ENCODE results near the gene NHSL1. TPM values are rescaled to one million over a fixed set of nuclear protein-coding genes. Genes with fewer than 3 reads are reported as not detected.
A peak's percentile ranks its signal among the peaks of the same experiment; 100 is the strongest.

The NHSL1 gene
- total and polyA plus RNA-seq, 2 donors: 0.85 to 1.4 TPM

DNA sequence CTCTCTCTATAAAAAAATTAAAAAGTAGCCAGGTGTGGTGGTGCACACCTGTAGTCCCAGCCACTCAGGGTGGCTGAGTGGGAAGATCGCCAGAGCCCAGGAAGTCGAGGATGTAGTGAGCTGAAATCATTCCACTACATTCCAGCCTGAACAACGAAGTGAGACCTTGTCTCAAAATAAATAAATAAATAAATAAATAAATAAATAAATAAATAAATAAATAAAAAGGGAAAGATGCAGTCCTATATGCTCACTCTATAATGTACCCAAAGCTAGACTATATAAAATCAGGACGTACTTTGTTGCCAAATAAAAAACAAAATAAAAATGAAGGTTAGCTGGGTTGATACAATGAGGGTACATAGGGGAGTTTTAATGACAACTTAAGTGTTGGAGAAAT, 26.1 kb upstream of the NHSL1 start:
- Histone ChIP-seq H3K36me3 (ENCODE audit: control insufficient read depth in 2 of 2, insufficient read depth in 2 of 2, low read length in 1 of 2) (no peaks in the 10 kb centered on the region), H3K27ac (ENCODE audit: low read depth in 1 of 2, low read length in 1 of 2) (no peak overlapping the region), H3K4me1 (ENCODE audit: control insufficient read depth in 2 of 2, insufficient read depth in 2 of 2, low read length in 2 of 2) (no peaks in the 10 kb centered on the region), H3K27me3 (ENCODE audit: control insufficient read depth in 2 of 2, insufficient read depth in 1 of 2, low read length in 1 of 2) (no peaks in the 10 kb centered on the region), H3K9me3 (ENCODE audit: control insufficient read depth in 2 of 2, insufficient read depth in 1 of 2, low read length in 1 of 2) (no peaks in the 10 kb centered on the region), H3K4me3 (ENCODE audit: low read length in 2 of 2) (no peak overlapping the region)
- DNase-seq (ENCODE audit: low read depth in 6 of 9, low spot score in 9 of 9): no peak
- WGBS: 97% methylated on average over 4 of the region's 4 CpGs

- WGBS: 92% methylated on average over 2 of the region's 2 CpGs
- no peaks in the 10 kb centered on the region for H3K27me3 ChIP-seq (ENCODE audit: control insufficient read depth in 2 of 2, insufficient read depth in 1 of 2, low read length in 1 of 2)
- DNase-seq (ENCODE audit: low read depth in 6 of 9, low spot score in 9 of 9): no peak
- H3K9me3 ChIP-seq (ENCODE audit: control insufficient read depth in 2 of 2, insufficient read depth in 1 of 2, low read length in 1 of 2): no peaks in the 10 kb centered on the region
- no peak overlapping the region for H3K27ac ChIP-seq (ENCODE audit: low read depth in 1 of 2, low read length in 1 of 2)
- no peaks in the 10 kb centered on the region for H3K36me3 ChIP-seq (ENCODE audit: control insufficient read depth in 2 of 2, insufficient read depth in 2 of 2, low read length in 1 of 2)
- no peaks in the 10 kb centered on the region for H3K4me1 ChIP-seq (ENCODE audit: control insufficient read depth in 2 of 2, insufficient read depth in 2 of 2, low read length in 2 of 2)
- H3K4me3 ChIP-seq (ENCODE audit: low read length in 2 of 2): no peak overlapping the region
Observed at GRCh38 chr6:138524526-138524925, 25.2 kb upstream of the NHSL1 start.

DNA sequence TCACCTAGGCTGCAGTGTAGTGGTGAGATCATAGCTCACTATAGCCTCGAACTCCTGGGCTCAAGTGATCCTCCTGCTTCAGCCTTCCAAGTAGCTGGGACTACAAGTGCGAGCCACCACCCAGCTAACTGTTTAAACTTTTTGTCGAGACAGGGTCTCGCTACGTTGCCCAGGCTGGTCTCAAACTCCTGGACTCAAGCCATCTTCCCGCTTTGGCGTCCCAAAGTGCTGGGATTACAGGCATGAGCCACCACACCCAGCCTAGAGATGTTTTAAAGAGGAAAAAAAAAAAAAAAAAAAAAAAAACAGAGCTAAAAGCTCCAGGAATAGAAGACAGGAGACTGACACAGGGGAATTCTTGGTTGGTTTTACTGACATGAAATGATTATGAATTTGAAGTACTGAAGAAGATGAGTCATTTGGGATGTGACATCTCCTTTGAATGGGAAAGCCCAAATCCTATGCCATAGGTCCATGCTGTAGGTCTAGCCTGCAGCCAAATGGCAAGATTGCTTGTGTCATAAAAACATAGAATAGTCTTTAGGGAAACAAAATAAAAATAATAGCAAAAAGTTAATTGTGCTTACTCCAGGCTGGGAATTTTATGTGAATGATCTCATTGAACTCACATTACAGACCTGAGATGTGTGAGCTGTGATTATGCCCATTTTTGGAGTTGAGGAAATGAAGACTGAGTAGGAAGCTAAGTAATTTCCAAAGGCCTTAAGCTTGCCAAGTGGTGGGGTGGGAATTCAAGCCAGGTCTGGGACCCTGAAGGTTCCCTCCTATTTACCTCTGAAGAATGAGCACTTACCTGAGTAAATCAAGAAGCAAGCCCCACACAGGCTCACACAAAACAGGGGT, 24.3 kb upstream of the NHSL1 start:
- WGBS: 90% methylated on average over 7 of the region's 7 CpGs
- no peaks in the 10 kb centered on the region for H3K27me3 ChIP-seq (ENCODE audit: control insufficient read depth in 2 of 2, insufficient read depth in 1 of 2, low read length in 1 of 2)
- H3K27ac ChIP-seq (ENCODE audit: low read depth in 1 of 2, low read length in 1 of 2): no peak overlapping the region

GRCh38 chr6:138522611-138523010, 23.3 kb upstream of the NHSL1 start:
- no peak for DNase-seq (ENCODE audit: low read depth in 6 of 9, low spot score in 9 of 9)
- no peaks in the 10 kb centered on the region for H3K27me3 ChIP-seq (ENCODE audit: control insufficient read depth in 2 of 2, insufficient read depth in 1 of 2, low read length in 1 of 2)
- no peak overlapping the region for H3K4me3 ChIP-seq (ENCODE audit: low read length in 2 of 2)
- no peaks in the 10 kb centered on the region for H3K36me3 ChIP-seq (ENCODE audit: control insufficient read depth in 2 of 2, insufficient read depth in 2 of 2, low read length in 1 of 2)
- peaks cover 0 to 3% of the 10 kb centered on the region in 2 donors for H3K9me3 ChIP-seq (ENCODE audit: control insufficient read depth in 2 of 2, insufficient read depth in 1 of 2, low read length in 1 of 2)
- no peak overlapping the region for H3K27ac ChIP-seq (ENCODE audit: low read depth in 1 of 2, low read length in 1 of 2)
- no peaks in the 10 kb centered on the region for H3K4me1 ChIP-seq (ENCODE audit: control insufficient read depth in 2 of 2, insufficient read depth in 2 of 2, low read length in 2 of 2)
- 80% methylated on average over 4 of the region's 4 CpGs for WGBS

More for the DNA sequence above, 24.3 kb upstream of the NHSL1 start:
- no peaks in the 10 kb centered on the region for H3K9me3 ChIP-seq (ENCODE audit: control insufficient read depth in 2 of 2, insufficient read depth in 1 of 2, low read length in 1 of 2)
- DNase-seq (ENCODE audit: low read depth in 6 of 9, low spot score in 9 of 9): no peak
- H3K36me3 ChIP-seq (ENCODE audit: control insufficient read depth in 2 of 2, insufficient read depth in 2 of 2, low read length in 1 of 2): no peaks in the 10 kb centered on the region
- no peak overlapping the region for H3K4me3 ChIP-seq (ENCODE audit: low read length in 2 of 2)
- no peaks in the 10 kb centered on the region for H3K4me1 ChIP-seq (ENCODE audit: control insufficient read depth in 2 of 2, insufficient read depth in 2 of 2, low read length in 2 of 2)

DNA sequence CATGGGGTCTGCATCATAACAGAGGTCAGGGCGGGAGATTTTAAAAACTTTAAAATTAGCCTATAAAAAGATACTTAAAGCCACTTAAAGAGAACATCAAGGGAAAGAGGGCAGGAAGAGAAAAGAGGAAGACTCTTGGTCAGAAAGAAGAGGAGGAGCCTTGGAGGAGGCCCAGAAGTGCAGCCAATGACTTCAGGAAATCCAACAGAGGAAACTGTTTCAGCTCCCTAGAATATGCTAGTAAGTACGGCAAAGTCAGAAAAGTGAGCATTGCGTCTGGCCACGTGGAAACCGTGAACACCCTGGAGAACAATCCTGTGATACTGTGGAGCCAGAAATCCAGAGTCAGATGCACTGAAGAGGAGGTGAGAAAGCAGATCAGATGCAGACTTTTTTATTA, 22.5 kb upstream of the NHSL1 start:
- WGBS: 19% methylated on average over 5 of the region's 5 CpGs
- peak in 1 of 9 donors; percentile 12 for DNase-seq (ENCODE audit: low read depth in 6 of 9, low spot score in 9 of 9)
- Histone ChIP-seq H3K4me3 (ENCODE audit: low read length in 2 of 2) (no peak overlapping the region), H3K4me1 (ENCODE audit: control insufficient read depth in 2 of 2, insufficient read depth in 2 of 2, low read length in 2 of 2) (no peaks in the 10 kb centered on the region), H3K36me3 (ENCODE audit: control insufficient read depth in 2 of 2, insufficient read depth in 2 of 2, low read length in 1 of 2) (no peaks in the 10 kb centered on the region), H3K27ac (ENCODE audit: low read depth in 1 of 2, low read length in 1 of 2) (no peak overlapping the region), H3K27me3 (ENCODE audit: control insufficient read depth in 2 of 2, insufficient read depth in 1 of 2, low read length in 1 of 2) (no peaks in the 10 kb centered on the region), H3K9me3 (ENCODE audit: control insufficient read depth in 2 of 2, insufficient read depth in 1 of 2, low read length in 1 of 2) (peaks cover 0 to 5% of the 10 kb centered on the region in 2 donors)

- DNase-seq (ENCODE audit: low read depth in 6 of 9, low spot score in 9 of 9): peak in 1 of 9 donors; percentile 21
- no peak overlapping the region for H3K27ac ChIP-seq (ENCODE audit: low read depth in 1 of 2, low read length in 1 of 2)
- H3K9me3 ChIP-seq (ENCODE audit: control insufficient read depth in 2 of 2, insufficient read depth in 1 of 2, low read length in 1 of 2): peaks cover 0 to 5% of the 10 kb centered on the region in 2 donors
- no peaks in the 10 kb centered on the region for H3K27me3 ChIP-seq (ENCODE audit: control insufficient read depth in 2 of 2, insufficient read depth in 1 of 2, low read length in 1 of 2)
- H3K36me3 ChIP-seq (ENCODE audit: control insufficient read depth in 2 of 2, insufficient read depth in 2 of 2, low read length in 1 of 2): no peaks in the 10 kb centered on the region
- 81% methylated on average over 3 of the region's 3 CpGs for WGBS
- no peak overlapping the region for H3K4me3 ChIP-seq (ENCODE audit: low read length in 2 of 2)
- no peaks in the 10 kb centered on the region for H3K4me1 ChIP-seq (ENCODE audit: control insufficient read depth in 2 of 2, insufficient read depth in 2 of 2, low read length in 2 of 2)
Observed at GRCh38 chr6:138520463-138520862, 21.2 kb upstream of the NHSL1 start.

GRCh38 chr6:138518054-138518453, 18.8 kb upstream of the NHSL1 start:
- no peak for DNase-seq (ENCODE audit: low read depth in 6 of 9, low spot score in 9 of 9)
- no peak overlapping the region for H3K27ac ChIP-seq (ENCODE audit: low read depth in 1 of 2, low read length in 1 of 2)
- H3K36me3 ChIP-seq (ENCODE audit: control insufficient read depth in 2 of 2, insufficient read depth in 2 of 2, low read length in 1 of 2): no peaks in the 10 kb centered on the region
- H3K4me1 ChIP-seq (ENCODE audit: control insufficient read depth in 2 of 2, insufficient read depth in 2 of 2, low read length in 2 of 2): no peaks in the 10 kb centered on the region
- peaks cover 0 to 5% of the 10 kb centered on the region in 2 donors for H3K9me3 ChIP-seq (ENCODE audit: control insufficient read depth in 2 of 2, insufficient read depth in 1 of 2, low read length in 1 of 2)
- no peaks in the 10 kb centered on the region for H3K27me3 ChIP-seq (ENCODE audit: control insufficient read depth in 2 of 2, insufficient read depth in 1 of 2, low read length in 1 of 2)
- no peak overlapping the region for H3K4me3 ChIP-seq (ENCODE audit: low read length in 2 of 2)

DNA sequence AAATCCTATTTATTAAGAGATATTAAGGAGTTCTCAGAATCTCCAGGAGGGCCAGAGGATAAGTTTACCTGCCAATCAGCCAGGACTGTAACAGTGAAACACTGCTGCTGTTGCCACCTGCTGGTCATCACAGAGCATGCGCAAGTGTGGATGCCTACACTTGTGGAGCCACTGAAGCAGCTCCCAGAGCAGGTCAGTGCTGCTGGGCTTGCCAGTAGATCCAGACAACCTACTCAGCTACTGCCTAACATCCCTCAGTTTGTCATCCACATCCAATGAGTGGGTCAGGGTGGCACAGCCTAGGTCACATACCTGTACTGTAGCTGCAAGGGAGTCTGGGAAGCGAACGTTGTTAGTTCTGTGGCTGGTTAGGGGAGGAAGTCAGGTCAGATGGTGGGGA, 18.3 kb upstream of the NHSL1 start:
- peaks cover 0 to 5% of the 10 kb centered on the region in 2 donors for H3K9me3 ChIP-seq (ENCODE audit: control insufficient read depth in 2 of 2, insufficient read depth in 1 of 2, low read length in 1 of 2)
- DNase-seq (ENCODE audit: low read depth in 6 of 9, low spot score in 9 of 9): peak in 7 of 9 donors; percentile 8 to 59 (median 24)
- H3K27me3 ChIP-seq (ENCODE audit: control insufficient read depth in 2 of 2, insufficient read depth in 1 of 2, low read length in 1 of 2): no peaks in the 10 kb centered on the region
- 99% methylated on average over 3 of the region's 3 CpGs for WGBS
- no peak overlapping the region for H3K27ac ChIP-seq (ENCODE audit: low read depth in 1 of 2, low read length in 1 of 2)
- no peaks in the 10 kb centered on the region for H3K4me1 ChIP-seq (ENCODE audit: control insufficient read depth in 2 of 2, insufficient read depth in 2 of 2, low read length in 2 of 2)
- H3K36me3 ChIP-seq (ENCODE audit: control insufficient read depth in 2 of 2, insufficient read depth in 2 of 2, low read length in 1 of 2): no peaks in the 10 kb centered on the region
- no peak overlapping the region for H3K4me3 ChIP-seq (ENCODE audit: low read length in 2 of 2)

DNA sequence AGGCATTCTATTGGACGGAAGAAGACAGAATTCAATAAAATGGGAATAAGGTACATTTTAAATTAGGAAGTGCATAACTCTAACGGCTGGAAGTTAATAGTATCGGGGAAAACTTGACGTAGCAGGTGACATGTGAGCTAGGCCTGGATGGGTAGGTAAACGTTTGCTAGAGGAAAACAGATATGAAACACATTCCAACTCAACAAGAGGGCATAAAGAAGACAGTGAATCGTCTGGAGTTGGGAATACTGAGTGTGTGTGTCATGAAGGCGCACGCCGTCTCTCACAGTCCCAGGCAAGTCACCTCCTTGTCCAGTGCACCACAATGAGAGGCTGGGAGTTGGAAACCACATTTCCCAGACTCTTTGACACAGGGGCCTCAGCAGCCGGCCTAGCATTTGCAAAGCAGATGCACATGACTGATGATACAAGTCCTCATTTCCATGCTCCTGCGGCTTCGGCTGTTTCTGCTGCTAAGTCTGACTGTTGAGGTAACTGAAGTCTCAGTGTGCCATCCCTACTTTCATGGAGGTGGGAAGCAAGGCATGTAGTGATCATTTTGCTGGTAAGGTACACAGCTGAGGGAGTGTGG, 16.5 kb upstream of the NHSL1 start:
- WGBS: 97% methylated on average over 12 of the region's 12 CpGs
- Histone ChIP-seq H3K27me3 (ENCODE audit: control insufficient read depth in 2 of 2, insufficient read depth in 1 of 2, low read length in 1 of 2) (no peaks in the 10 kb centered on the region), H3K36me3 (ENCODE audit: control insufficient read depth in 2 of 2, insufficient read depth in 2 of 2, low read length in 1 of 2) (no peaks in the 10 kb centered on the region)

More for the DNA sequence above, 16.5 kb upstream of the NHSL1 start:
- H3K4me3 ChIP-seq (ENCODE audit: low read length in 2 of 2): no peak overlapping the region
- H3K4me1 ChIP-seq (ENCODE audit: control insufficient read depth in 2 of 2, insufficient read depth in 2 of 2, low read length in 2 of 2): no peaks in the 10 kb centered on the region
- no peak for DNase-seq (ENCODE audit: low read depth in 6 of 9, low spot score in 9 of 9)
- peaks cover 0 to 5% of the 10 kb centered on the region in 2 donors for H3K9me3 ChIP-seq (ENCODE audit: control insufficient read depth in 2 of 2, insufficient read depth in 1 of 2, low read length in 1 of 2)
- H3K27ac ChIP-seq (ENCODE audit: low read depth in 1 of 2, low read length in 1 of 2): no peak overlapping the region
